Memory B cell (primary cell): ENCODE measurements around the gene ATF1.
"Not testable (repeated sequence)": the region's sequence is repeated elsewhere in the genome, so short reads cannot be mapped to it uniquely, and the experiment has no call there.

Source experiments
- ATAC-seq: fragments of 150-1000 bp; cut with Tn5 transposase; 2 replicates; pipeline ENCODE4 v1.10.0; 2021; ENCODE audit warnings: low read depth, mild to moderate bottlenecking, moderate library complexity
- DNase-seq, 2 donors: peaks; one replicate each; pipeline ENCODE4 v3.0.0; 2022; ENCODE audit warnings: low spot score in 2 of 2
- H3K27ac Mint-ChIP-seq: one replicate; pipeline ENCODE4 v1.8.0; 2022; ENCODE audit warnings: mild to moderate bottlenecking, moderate library complexity, mixed read lengths
- H3K27me3 Mint-ChIP-seq: one replicate; pipeline ENCODE4 v1.8.0; 2022; ENCODE audit warnings: mixed read lengths
- H3K36me3 Mint-ChIP-seq: one replicate; pipeline ENCODE4 v1.8.0; 2022; ENCODE audit warnings: mild to moderate bottlenecking, mixed read lengths
- H3K4me1 Mint-ChIP-seq: one replicate; pipeline ENCODE4 v1.8.0; 2022; ENCODE audit warnings: mixed read lengths
- H3K4me3 Mint-ChIP-seq: one replicate; pipeline ENCODE4 v1.8.0; 2022; ENCODE audit warnings: mild to moderate bottlenecking, moderate library complexity, mixed read lengths
- H3K9me3 Mint-ChIP-seq: one replicate; pipeline ENCODE4 v1.8.0; 2022; ENCODE audit warnings: mixed read lengths

Gene ATF1

GRCh38 chr12:50740307-50740706 lies 23.6 kb upstream of the ATF1 start:
- Mint-ChIP-seq H3K4me3 (no peak overlapping the region), H3K36me3 (peaks cover 43% of the 10 kb centered on the region), H3K27ac (peak overlapping the region; percentile 43), H3K27me3 (no peaks in the 10 kb centered on the region), H3K9me3 (no peaks in the 10 kb centered on the region), H3K4me1 (no peaks in the 10 kb centered on the region)
- no peak for ATAC-seq
- DNase-seq, result no peak

- no peaks in the 10 kb centered on the region for H3K4me1 Mint-ChIP-seq
- ATAC-seq, result no peak
- no peak overlapping the region for H3K27ac Mint-ChIP-seq
- no peaks in the 10 kb centered on the region for H3K27me3 Mint-ChIP-seq
- no peak overlapping the region for H3K4me3 Mint-ChIP-seq
- peaks cover 38% of the 10 kb centered on the region for H3K36me3 Mint-ChIP-seq
- H3K9me3 Mint-ChIP-seq, result no peaks in the 10 kb centered on the region
- DNase-seq, result no peak
Observed at GRCh38 chr12:50742776-50743175, 21.1 kb upstream of the ATF1 start.

- H3K9me3 Mint-ChIP-seq, result no peaks in the 10 kb centered on the region
- no peak overlapping the region for H3K27ac Mint-ChIP-seq
- ATAC-seq (no peak), DNase-seq (no peak)
- H3K36me3 Mint-ChIP-seq, result peaks cover 42% of the 10 kb centered on the region
- H3K4me3 Mint-ChIP-seq, result no peak overlapping the region
- no peaks in the 10 kb centered on the region for H3K27me3 Mint-ChIP-seq
- no peaks in the 10 kb centered on the region for H3K4me1 Mint-ChIP-seq
Observed at GRCh38 chr12:50745861-50746260, 18.0 kb upstream of the ATF1 start.

- ATAC-seq, result no peak
- Mint-ChIP-seq H3K36me3 (peaks cover 36% of the 10 kb centered on the region), H3K4me1 (no peaks in the 10 kb centered on the region), H3K27ac (no peak overlapping the region), H3K27me3 (no peaks in the 10 kb centered on the region), H3K4me3 (no peak overlapping the region), H3K9me3 (no peaks in the 10 kb centered on the region)
- DNase-seq, result no peak
Observed at GRCh38 chr12:50746431-50746830, 17.5 kb upstream of the ATF1 start.

- H3K36me3 Mint-ChIP-seq, result peaks cover 34% of the 10 kb centered on the region
- H3K4me1 Mint-ChIP-seq, result no peaks in the 10 kb centered on the region
- no peaks in the 10 kb centered on the region for H3K9me3 Mint-ChIP-seq
- no peak for DNase-seq
- no peak overlapping the region for H3K27ac Mint-ChIP-seq
- no peaks in the 10 kb centered on the region for H3K27me3 Mint-ChIP-seq
- H3K4me3 Mint-ChIP-seq, result no peak overlapping the region
- no peak for ATAC-seq
Observed at GRCh38 chr12:50747817-50748216, 16.1 kb upstream of the ATF1 start.

- H3K27me3 Mint-ChIP-seq, result no peaks in the 10 kb centered on the region
- peak overlapping the region; percentile 57 for H3K27ac Mint-ChIP-seq
- DNase-seq, result no peak
- no peaks in the 10 kb centered on the region for H3K4me1 Mint-ChIP-seq
- no peaks in the 10 kb centered on the region for H3K9me3 Mint-ChIP-seq
- peaks cover 29% of the 10 kb centered on the region for H3K36me3 Mint-ChIP-seq
- no peak for ATAC-seq
- no peak overlapping the region for H3K4me3 Mint-ChIP-seq
Observed at GRCh38 chr12:50749459-50749882, 14.4 kb upstream of the ATF1 start.

- H3K9me3 Mint-ChIP-seq, result peaks cover 2% of the 10 kb centered on the region
- H3K4me3 Mint-ChIP-seq, result no peak overlapping the region
- H3K4me1 Mint-ChIP-seq, result no peaks in the 10 kb centered on the region
- no peak overlapping the region for H3K27ac Mint-ChIP-seq
- H3K27me3 Mint-ChIP-seq, result no peaks in the 10 kb centered on the region
- no peak for ATAC-seq
- peaks cover 29% of the 10 kb centered on the region for H3K36me3 Mint-ChIP-seq
- DNase-seq, result no peak
Observed at GRCh38 chr12:50750366-50750765, 13.5 kb upstream of the ATF1 start.

- peak overlapping the region; percentile 60 for H3K27ac Mint-ChIP-seq
- ATAC-seq, result no peak
Observed at GRCh38 chr12:50751948-50752721, 11.8 kb upstream of the ATF1 start.

GRCh38 chr12:50753232-50753769 lies 10.6 kb upstream of the ATF1 start:
- DNase-seq (no peak), ATAC-seq (no peak)
- no peak overlapping the region for H3K27ac Mint-ChIP-seq
- peaks cover 2% of the 10 kb centered on the region for H3K9me3 Mint-ChIP-seq
- no peaks in the 10 kb centered on the region for H3K27me3 Mint-ChIP-seq
- no peaks in the 10 kb centered on the region for H3K4me1 Mint-ChIP-seq
- H3K36me3 Mint-ChIP-seq, result peaks cover 17% of the 10 kb centered on the region
- H3K4me3 Mint-ChIP-seq, result no peak overlapping the region

More at GRCh38 chr12:50751948-50752721, 11.8 kb upstream of the ATF1 start:
- Mint-ChIP-seq H3K4me3 (no peak overlapping the region), H3K4me1 (no peaks in the 10 kb centered on the region), H3K27me3 (no peaks in the 10 kb centered on the region), H3K36me3 (peaks cover 22% of the 10 kb centered on the region), H3K9me3 (peaks cover 2% of the 10 kb centered on the region)
- DNase-seq, result no peak

- Mint-ChIP-seq H3K36me3 (peaks cover 2% of the 10 kb centered on the region), H3K27me3 (no peaks in the 10 kb centered on the region), H3K27ac (peak overlapping the region; percentile 97), H3K4me1 (peaks cover 15% of the 10 kb centered on the region), H3K9me3 (peaks cover 1% of the 10 kb centered on the region), H3K4me3 (peak overlapping the region; percentile 98)
- peak; percentile 70 to 75 for DNase-seq
- peak; percentile 49 for ATAC-seq
Observed at GRCh38 chr12:50764286-50765094, 589 bp downstream of the ATF1 start.

GRCh38 chr12:50765095-50765911 lies 1.4 kb downstream of the ATF1 start:
- DNase-seq (peak; percentile 40 to 46), ATAC-seq (peak; percentile 25)
- H3K36me3 Mint-ChIP-seq, result peaks cover 2% of the 10 kb centered on the region
- peaks cover 15% of the 10 kb centered on the region for H3K4me1 Mint-ChIP-seq
- H3K4me3 Mint-ChIP-seq, result peak overlapping the region; percentile 98
- H3K27me3 Mint-ChIP-seq, result no peaks in the 10 kb centered on the region
- H3K27ac Mint-ChIP-seq, result peak overlapping the region; percentile 86
- H3K9me3 Mint-ChIP-seq, result peaks cover 1% of the 10 kb centered on the region

GRCh38 chr12:50768391-50768790 lies 4.5 kb downstream of the ATF1 start:
- no peaks in the 10 kb centered on the region for H3K27me3 Mint-ChIP-seq
- H3K36me3 Mint-ChIP-seq, result peaks cover 22% of the 10 kb centered on the region
- no peaks in the 10 kb centered on the region for H3K9me3 Mint-ChIP-seq
- no peak overlapping the region for H3K27ac Mint-ChIP-seq
- DNase-seq, result no peak
- H3K4me3 Mint-ChIP-seq, result no peak overlapping the region
- ATAC-seq, result no peak
- H3K4me1 Mint-ChIP-seq, result peaks cover 14% of the 10 kb centered on the region

- Mint-ChIP-seq H3K36me3 (peaks cover 26% of the 10 kb centered on the region), H3K4me1 (peaks cover 14% of the 10 kb centered on the region)
- H3K4me3 Mint-ChIP-seq, H3K27me3 Mint-ChIP-seq, ATAC-seq, H3K27ac Mint-ChIP-seq, H3K9me3 Mint-ChIP-seq, DNase-seq: not testable (repeated sequence)
Observed at GRCh38 chr12:50768813-50769212, 4.9 kb downstream of the ATF1 start.
